ENCODE data around the gene ZC3H12D.

- TF ChIP-seq POLR2AphosphoS5 (IDR thresholded peaks at IDR 0.05), result no peak
- TF ChIP-seq POLR2A (IDR thresholded peaks at IDR 0.05), result no peak
- no peak for TF ChIP-seq CTCF (IDR thresholded peaks at IDR 0.05)
- TF ChIP-seq EP300 (IDR thresholded peaks at IDR 0.05), result no peak
These were observed 13.9 kb downstream of the ZC3H12D start for GRCh38 chr6:149470948-149471347.
